NOMO-1 treated with DMSO at 0.1 percent for 48 hours (cell line): Measurements from ENCODE around the gene AHRR.

Source experiments
- DNase-seq: peaks from one replicate; lab custom pipeline; 2025; ENCODE audit not compliant: unreplicated experiment; lab: John Stamatoyannopoulos, UW

AHRR gene

DNA sequence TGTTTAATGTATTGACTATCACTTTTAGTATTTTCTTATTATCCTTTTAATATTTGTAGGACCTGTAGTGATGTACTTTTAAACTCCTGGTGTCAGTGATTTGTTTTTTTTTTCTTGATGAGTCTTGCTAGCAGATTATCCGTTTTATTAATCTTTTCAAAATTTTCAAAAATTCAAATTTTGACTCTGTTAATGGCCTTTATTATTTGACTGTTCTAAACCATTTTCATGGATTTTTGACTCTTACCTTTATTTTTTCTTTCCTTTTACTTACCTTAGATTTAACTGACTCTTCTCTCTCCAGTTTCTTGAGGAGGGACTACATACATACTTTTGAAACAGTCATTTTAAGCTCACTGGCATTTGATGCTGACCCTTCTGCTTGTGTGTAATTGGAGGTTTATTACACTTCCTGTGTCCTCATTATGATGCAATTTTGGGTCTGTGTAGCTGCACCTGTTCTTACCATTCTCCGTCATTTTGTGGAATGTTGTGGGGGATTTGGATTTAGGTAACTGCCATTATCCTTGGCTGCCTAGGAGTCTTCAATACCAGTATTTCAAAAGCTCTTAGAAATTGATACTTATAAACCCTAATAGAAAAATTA, 89.5 kb downstream of the AHRR start:
- peak; percentile 69 for DNase-seq

- no peak for DNase-seq
Measured at GRCh38 chr5:411728-412127, 90.2 kb downstream of the AHRR start.

DNA sequence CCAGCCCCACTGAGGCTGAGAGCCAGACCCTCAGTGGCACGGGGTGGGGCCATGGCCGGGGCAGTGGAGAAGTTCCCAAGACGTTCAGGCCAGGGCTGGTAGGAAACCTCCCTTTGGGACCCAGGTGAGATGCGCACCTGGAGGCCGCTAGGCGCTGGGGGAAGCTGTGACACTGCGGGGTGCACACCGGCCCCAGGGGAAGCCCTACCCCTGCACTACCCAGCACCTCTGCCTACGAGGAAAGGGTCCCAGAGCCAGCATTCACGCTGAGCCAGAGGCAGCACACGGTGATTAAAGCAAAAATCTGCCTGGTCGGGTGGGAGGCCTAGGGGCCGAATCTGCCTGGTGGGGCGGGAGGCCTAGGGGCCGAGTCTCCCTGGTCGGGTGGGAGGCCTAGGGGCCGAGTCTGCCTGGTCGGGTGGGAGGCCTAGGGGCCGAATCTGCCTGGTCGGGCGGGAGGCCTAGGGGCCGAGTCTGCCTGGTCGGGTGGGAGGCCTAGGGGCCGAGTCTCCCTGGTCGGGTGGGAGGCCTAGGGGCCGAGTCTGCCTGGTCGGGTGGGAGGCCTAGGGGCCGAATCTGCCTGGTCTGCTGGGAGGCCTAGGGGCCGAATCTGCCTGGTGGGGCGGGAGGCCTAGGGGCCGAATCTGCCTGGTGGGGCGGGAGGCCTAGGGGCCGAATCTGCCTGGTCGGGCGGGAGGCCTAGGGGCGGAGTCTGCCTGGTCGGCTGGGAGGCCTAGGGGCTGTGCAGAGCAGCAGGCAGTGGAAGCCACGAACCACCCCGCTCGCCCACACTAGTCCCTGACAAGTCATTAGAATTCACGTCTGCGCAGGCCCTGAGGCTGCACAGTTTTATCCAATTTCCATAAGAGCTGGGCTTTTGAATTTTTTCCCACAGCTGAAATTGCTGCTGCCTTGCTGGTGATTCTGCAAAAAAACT, 93.7 kb downstream of the AHRR start:
- DNase-seq: peak; percentile 74

- DNase-seq: no peak
Measured at GRCh38 chr5:415928-416635, 94.6 kb downstream of the AHRR start.

DNA sequence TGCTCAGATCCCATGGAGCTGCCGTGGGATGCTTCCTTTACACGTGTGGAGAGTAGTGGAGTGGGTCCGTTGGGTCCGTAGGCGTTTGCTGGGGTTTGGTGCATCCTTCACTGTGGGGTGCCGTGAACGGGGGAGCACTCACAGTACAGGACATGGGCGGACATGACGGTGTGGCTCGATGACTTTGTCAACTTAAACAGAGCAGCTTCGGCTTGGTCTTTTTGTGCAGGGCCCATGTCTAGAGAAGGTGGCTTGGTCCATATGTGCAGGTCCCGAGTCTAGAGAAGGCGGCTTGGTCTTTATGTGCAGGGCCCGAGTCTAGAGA, 95.1 kb downstream of the AHRR start:
- no peak for DNase-seq

DNA sequence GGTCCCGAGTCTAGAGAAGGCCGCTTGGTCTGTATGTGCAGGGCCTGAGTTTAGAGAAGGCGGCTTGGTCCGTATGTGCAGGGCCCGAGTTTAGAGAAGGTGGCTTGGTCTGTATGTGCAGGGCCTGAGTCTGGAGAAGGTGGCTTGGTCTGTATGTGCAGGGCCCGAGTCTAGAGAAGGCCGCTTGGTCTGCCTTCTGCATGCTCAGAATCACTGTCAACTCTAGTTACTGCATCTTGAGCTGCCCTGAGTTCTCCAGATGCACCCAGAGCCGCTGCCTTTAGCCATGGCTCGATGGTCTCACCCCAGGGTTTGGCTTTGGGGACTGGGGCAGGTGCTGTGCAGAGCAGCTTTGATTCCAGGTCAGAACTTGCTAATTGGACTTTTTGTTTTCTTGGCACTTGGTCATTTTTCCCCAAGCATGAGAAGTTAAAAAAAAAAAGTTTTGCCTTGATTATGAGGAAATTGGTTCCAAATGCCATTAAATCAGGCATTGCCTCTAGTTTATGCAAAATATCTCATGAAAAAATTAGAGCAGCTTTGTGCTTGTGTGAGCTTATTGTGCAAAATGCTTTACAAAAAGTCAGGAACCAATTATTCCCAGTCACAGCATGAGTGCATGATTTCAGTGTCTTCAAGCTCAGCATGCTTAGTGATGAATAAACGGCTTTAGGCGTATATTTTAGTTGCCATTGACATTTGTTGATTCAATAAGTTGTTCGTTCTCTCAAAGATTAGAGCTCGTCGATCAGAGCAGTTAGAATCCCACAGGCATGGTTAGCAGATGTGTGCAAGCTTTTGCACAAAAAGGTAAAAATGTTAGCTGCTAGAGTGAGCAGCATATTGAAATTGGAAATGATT, 96.0 kb downstream of the AHRR start:
- DNase-seq: no peak

GRCh38 chr5:418162-419121, 96.9 kb downstream of the AHRR start:
- peak; percentile 69 for DNase-seq

GRCh38 chr5:419970-420369, 98.5 kb downstream of the AHRR start:
- DNase-seq: no peak

GRCh38 chr5:420632-421286, 99.2 kb downstream of the AHRR start:
- no peak for DNase-seq

DNA sequence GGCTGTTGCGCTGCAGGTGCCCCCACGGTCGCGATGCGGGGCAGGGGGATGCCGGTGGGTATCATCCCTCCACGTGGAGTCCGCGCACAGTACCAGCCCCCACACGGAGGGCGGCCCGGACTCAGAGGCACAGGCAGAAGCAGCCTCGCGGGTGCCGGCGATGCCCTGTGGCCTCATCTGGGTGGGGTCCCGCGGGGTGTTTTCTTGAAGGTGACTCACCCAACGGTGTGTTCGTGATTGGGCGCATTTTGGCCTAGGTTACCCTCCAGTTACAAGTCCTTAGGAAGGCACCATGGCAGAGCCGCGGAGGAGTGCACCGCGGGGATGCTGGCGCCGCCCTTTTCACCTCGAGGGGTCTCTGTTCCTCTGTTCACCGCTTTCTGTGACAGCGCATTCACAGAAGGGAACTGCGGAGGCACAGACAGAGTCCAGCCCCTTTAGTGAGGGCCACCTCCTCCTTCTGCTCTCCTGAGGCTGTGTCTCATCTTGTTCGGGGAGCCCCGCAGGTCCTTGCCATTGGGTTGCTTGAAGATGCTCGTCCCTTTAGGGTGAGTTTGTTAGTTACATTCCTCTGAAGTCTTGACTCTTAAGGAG, 99.9 kb downstream of the AHRR start:
- DNase-seq: no peak

GRCh38 chr5:421901-422300, 100.4 kb downstream of the AHRR start:
- no peak for DNase-seq

GRCh38 chr5:422323-423232, 101.1 kb downstream of the AHRR start:
- DNase-seq: no peak

DNA sequence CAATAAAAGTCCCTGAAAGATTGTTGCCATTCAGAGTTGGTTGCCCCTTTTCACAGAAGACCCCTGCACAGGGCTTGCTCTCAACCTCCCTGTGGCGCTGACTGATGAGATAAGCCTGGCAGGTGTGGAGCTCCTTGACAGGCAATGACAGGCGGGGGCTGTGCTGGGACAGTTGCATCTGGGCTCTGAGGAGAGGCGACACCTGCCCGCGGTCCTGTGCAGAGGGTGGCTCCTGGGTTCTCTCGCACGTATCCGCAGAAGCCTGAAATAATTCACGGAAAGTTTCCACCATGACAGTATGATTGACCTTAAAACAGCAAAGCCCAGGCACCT, 101.7 kb downstream of the AHRR start:
- DNase-seq: no peak

GRCh38 chr5:423626-424261, 102.2 kb downstream of the AHRR start:
- DNase-seq: no peak

- peak; percentile 95 for DNase-seq
Measured at GRCh38 chr5:424301-425110, 103.0 kb downstream of the AHRR start.

DNA sequence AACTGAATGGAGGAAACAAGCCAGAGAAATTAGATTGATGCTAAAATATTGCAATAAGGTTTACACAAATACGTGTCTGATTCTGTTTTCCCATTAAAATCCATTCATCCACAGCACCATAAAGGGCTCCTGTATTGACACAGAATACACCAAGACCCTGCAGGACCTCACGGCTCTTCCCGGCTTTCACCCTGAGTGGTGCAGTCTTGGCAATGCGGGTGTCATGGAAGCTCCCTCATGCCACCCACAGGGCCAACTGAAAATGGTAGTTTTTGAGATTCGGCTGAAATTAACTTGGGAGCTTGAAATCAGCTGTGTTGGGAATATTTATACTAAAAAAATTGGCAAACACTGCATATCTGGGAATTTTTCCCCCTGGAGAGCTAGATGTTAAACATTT, 104.2 kb downstream of the AHRR start:
- no peak for DNase-seq
